ENCODE results near the gene AP3S2.
"Not testable (repeated sequence)": the region's sequence is repeated elsewhere in the genome, so short reads cannot be mapped to it uniquely, and the experiment has no call there.

AP3S2 gene

DNA sequence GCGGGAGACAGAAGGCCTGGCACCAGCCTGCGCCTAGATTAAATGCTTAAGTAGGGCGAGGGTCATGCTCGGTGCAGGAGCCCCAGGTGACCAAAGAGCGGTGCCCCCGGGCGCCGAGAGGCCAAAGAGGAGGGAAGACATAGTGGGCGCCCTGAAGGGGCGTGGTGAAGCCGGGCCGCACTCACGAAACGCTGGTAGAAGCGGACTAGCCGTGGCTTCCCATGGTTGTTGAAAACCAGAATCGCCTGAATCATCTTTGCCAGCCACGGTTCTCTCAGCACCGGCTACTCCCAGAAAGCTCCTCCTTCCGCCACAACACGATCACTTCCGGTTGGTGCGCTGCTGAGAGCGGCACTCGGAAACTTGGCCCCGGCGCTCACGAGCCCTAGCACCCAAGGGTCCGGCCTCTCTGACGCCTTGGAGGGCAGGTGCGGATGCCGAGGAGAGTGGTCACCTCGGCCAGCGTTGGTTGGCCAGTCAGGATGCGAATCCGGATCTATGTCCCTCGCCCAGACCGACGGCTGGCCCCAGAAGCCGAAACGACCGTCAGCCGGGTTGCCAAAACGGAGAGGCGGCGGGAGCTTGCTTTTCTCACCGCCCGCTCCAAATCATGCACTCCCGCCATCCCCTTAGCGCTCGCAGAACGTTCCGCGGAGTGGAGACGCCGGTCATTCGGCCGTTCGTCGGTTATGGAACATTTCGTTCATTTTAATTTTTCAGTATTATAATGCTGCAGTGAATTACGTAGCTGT lies at the start of gene AP3S2:
Gene AP3S2, minus strand, starts transcription at position 299 of the 752 bp plus-strand sequence. Its CDS starts 45 bp downstream, at position 254.
- DNase-seq (ENCODE audit: low spot score): peak; percentile 82

- DNase-seq (ENCODE audit: low spot score): no peak
Observed at GRCh38 chr15:89939910-89940309, 46.1 kb upstream of the AP3S2 start.

DNA sequence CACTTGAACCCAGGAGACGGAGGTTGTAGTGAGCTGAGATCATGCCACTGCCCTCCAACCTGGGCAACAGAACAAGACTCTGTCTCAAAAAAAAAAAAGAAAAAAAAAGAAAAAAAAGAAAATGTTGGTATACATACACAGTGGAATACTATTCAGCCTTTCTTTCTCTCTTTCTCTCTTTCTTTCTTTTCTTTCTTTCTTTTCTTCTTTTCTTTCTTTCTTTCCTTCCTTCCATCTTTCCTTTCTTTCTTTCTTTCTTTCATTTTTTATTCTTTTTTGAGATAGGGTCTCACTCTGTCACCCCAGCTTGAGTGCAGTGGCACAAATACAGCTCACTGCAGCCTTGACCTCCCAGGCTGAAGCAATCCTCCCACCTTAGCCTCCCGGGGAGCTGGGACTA lies 45.6 kb upstream of the AP3S2 start:
- not testable (repeated sequence) for DNase-seq (ENCODE audit: low spot score)

DNA sequence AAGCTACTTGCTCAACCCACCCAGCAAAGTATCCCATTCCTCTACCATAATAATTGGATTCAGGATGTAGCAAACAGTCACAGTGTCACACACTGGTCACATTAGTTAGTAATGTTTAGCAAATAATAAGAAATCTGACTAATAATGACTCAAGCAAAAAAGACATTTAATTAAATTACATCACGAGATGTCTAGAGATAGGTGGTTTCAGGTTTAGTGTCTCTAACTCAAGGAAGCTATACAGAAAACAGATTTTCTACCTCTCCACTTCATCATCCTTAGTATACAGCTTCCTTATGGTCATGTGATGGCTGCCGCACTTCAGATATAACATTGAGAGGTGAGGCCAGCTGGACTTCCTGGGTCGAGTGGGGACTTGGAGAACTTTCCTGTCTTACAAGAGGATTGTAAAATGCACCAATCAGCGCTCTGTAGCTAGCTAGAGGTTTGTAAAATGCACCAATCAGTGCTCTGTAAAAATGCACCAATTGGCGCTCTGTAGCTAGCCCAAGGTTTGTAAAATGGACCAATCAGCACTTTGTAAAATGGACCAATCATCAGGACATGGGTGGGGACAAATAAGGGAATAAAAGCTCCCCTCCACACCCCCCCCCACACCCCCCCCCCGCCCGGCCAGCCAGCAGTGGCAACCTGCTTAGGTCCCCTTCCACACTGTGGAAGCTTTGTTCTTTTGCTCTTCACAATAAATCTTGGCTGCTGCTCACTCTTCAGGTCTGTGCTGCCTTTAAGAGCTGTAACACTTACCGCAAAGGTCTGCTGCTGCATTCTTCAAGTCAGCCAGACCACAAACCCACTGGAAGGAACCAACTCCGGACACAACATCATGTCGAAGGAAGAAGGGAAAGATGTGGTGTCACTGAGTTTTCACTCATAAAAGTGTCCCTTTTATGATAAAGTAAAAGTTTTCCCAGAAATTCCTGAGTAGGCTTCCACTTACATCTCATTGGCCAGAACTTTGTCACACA lies 43.9 kb upstream of the AP3S2 start:
- no peak for DNase-seq (ENCODE audit: low spot score)

DNA sequence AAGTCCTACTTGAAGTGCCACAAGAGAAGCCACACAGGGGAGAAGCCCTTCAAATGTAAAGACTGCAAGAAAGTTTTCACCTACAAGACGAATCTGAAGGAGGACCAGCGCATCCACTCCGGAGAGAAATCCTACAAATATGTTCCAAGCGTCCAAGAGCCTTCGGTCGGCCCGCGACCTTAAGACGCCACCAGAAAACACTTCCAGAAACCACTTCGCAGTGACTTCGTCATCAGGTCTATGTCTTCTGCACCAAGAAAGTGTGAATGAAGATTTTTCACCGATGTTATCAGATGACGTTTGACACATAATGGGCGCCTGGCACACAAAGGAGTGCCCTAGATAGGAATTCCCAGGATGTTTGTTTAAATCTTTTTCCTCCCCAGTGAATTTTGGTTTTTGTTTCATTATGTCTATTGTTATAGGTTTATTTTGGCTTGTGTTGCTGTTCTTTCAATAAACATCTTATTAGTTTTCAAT lies 43.0 kb upstream of the AP3S2 start:
- DNase-seq (ENCODE audit: low spot score): no peak

- no peak for DNase-seq (ENCODE audit: low spot score)
Observed at GRCh38 chr15:89936051-89936785, 42.4 kb upstream of the AP3S2 start.

DNA sequence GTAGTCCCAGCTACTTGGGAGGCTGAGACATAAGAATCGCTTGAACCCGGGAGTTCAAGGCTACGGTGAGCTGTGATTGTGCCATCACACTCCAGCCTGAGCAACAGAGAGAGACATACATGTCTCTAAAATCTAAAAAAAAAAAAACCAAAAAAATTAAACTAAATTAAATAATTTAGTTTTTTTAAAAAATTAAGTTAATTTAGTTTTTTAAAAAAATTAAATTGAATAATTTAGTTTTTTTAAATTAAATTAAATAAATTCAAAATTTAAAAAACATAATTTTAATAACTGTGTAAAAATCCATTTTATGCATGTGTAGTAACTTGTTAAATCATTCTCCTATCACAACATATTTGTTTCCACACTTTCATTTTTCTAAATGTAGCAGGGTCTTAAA lies 39.1 kb upstream of the AP3S2 start:
- no peak for DNase-seq (ENCODE audit: low spot score)

- no peak for DNase-seq (ENCODE audit: low spot score)
Observed at GRCh38 chr15:89928421-89928820, 34.6 kb upstream of the AP3S2 start.

GRCh38 chr15:89926158-89926557 lies 32.4 kb upstream of the AP3S2 start:
- DNase-seq (ENCODE audit: low spot score): no peak

DNA sequence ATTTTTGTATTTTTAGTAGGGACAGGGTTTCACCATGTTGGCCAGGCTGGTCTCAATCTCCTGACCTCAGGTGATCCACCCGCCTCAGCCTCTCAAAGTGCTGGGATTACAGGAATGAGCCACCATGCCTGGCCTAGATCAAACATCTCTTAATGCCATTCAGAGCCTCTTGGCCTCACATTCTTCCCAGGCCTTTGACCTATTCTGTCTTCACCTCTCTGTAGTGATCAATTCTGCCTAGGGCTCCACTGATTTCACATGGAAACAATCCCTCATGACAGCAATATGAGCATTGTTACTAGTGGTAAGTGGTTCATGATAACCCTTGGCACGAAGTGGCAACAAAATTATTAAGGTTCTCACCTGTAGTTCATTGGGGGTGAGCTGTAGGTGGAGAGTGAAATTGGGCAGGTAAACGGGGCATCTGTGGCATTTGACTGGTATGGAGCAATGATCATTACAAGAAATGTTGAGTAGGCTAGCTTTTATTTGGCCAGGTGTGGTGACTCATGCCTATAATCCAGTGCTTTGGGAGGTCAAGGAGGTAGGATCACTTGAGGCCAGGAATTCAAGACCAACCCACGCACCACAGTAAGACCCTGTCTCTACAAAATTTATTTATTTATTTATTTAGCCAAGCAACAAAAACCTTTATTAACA lies 23.8 kb upstream of the AP3S2 start:
- DNase-seq (ENCODE audit: low spot score): no peak

DNA sequence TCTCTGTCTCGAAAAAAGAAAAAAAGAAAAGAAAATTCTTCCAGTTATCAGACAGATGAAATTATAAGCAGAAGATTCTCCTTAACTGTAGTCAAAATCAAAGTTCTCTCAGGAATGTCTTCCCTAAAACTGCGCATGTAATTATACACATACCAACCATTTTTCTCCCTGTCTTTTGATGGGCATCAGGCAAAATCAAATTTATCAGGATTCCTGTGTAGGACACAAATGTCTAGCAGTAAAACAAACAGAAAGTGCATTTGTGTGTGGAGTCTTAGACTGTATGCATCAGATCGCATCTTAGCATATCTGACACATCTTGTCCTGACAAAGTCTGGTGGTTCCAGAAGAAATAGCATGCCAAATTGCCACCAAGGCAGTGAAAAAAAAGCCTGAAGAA lies 22.9 kb upstream of the AP3S2 start:
- no peak for DNase-seq (ENCODE audit: low spot score)

DNA sequence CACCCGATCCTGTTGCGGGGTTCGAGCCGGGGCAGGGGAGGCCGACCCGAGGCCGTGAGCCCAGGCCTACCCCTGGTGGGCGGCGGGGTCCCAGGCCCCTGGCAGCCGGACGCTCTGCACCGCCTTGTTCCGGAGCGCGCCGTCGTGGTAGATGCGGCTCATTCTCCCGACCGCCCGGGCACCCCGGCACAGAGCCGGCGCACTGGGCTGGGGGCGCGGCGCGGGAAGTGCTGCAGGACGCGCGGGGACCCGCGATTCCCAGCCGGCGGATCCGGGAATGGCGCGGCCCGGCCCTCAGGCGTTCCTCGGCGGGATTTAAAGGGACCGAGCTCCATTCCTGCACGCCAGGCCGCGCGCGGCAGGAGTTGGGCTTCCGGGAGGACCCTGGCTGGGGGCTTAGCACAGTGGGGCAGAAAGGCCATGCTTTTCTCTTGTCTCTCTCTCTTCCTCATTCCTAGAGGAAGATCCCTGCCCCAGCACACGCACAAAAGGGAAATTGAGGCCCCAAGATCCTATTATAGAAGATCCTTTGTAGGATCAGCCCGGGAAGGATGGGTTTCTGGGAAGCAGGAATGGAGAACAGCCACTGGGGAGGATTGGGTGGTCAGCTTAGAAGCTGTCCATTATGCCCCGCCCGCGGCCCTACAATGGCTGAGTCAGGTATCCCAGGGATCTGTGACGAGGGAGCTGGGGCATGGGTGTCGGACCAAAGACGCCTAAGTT lies 19.0 kb upstream of the AP3S2 start, which contains the start of gene ARPIN:
Gene ARPIN, minus strand, starts transcription at position 279 of the 723 bp plus-strand sequence. Its CDS starts 117 bp downstream, at position 162.
- DNase-seq (ENCODE audit: low spot score): peak; percentile 78

DNA sequence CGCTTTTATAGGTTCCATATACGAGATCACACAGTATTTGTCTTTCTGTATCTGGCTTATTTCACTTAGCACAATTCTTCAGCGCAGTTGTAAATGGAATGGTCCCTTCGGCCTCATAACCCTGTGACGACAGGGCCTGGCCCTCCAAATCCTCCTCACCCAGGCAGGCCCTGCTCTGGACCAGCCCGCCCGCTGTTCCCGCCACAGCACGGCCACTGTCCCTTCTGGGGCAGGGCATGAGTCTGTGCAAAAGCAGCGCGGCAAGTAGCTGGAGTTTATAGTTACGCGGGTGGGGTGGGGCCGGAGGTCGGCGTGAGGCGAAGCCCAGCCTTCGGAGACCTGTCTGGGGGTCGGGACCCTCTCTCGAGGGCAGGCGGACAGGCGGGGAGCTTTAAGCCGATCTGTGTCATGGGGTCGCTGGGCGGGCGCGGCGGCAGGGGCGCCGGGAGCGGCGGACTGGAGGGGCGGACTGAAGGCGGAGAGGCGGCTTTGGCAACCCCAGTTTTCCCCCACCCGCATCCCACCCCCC lies 18.4 kb upstream of the AP3S2 start:
- DNase-seq (ENCODE audit: low spot score): peak; percentile 77

DNA sequence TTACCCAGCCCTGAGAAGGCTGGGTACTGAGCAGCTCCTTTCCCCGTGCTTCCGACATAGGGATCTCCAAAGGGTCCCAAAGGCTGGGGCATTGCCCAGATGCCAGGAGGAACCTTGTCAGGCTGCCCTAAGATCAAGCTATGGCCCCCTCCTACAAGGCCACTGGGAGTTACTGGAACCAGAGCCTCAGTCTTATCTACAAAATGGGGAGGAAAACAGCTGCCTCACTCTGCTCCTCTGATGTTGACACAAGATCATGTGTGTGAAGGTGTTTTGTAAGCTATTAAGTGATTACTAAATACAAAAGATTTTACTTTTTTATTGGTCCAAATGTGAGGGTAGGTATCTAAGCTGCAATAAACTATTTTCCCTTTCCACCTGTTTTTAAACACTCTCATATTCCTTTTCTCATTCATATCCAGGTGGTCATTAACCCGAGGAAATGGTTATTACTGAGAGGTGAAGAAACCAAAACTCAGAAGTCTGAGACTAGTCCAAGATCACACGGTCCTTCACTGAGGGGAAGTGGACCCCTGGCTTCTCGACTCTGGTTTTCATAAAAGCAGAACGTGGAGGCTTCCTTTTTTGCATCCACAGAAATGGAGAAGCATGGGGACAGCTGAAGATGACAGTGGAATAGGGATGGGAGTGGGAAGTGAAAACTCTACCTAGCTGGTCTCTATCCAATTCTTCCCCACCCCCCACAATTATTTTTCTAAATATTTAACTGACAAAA lies 17.3 kb upstream of the AP3S2 start:
- no peak for DNase-seq (ENCODE audit: low spot score)

- no peak for DNase-seq (ENCODE audit: low spot score)
Observed at GRCh38 chr15:89909611-89910010, 15.8 kb upstream of the AP3S2 start.

GRCh38 chr15:89908226-89908625 lies 14.4 kb upstream of the AP3S2 start:
- DNase-seq (ENCODE audit: low spot score): no peak

GRCh38 chr15:89907289-89907688 lies 13.5 kb upstream of the AP3S2 start:
- DNase-seq (ENCODE audit: low spot score): no peak

DNA sequence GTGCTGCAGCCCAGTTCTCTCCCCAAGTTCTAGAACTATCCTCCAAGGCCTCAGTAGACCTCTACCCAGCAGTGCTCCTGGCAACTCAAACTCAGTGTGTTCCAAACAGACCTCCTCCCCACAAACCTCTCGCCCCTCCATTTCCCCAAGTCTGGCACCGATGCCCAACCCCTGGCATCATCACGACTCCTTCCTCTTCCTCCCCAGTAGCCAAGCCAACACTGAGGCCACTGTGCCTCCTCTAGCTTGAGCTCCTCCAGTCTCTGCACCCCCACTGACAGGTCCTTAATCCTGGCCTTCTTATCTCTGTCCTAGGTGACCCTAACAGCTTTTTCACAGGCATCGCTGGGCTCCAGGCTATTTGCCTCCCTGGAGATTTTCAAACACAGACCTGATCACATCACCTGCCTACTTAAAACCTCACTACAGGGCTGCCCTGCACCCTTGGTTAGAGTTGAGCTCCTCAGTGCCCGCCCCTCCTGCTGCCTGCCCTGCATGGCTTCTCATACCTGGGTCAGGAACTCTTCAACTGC lies 12.1 kb upstream of the AP3S2 start:
- no peak for DNase-seq (ENCODE audit: low spot score)

- DNase-seq (ENCODE audit: low spot score): no peak
Observed at GRCh38 chr15:89904519-89904918, 10.7 kb upstream of the AP3S2 start.

GRCh38 chr15:89903858-89904130 lies 10.0 kb upstream of the AP3S2 start:
- DNase-seq (ENCODE audit: low spot score): no peak

All from HuH-7.5 (cell line).